Left renal cortex interstitium (tissue), 4 donors: Measurements from ENCODE around the gene ZBTB21. TPM values are rescaled to one million over a fixed set of nuclear protein-coding genes. Genes with fewer than 3 reads are reported as not detected.
"Not testable (repeated sequence)": the region's sequence is repeated elsewhere in the genome, so short reads cannot be mapped to it uniquely, and the experiment has no call there.

ENCODE experiments used
- DNase-seq, 4 donors: peaks; one replicate each; pipeline ENCODE4 v3.0.0-alpha.2; 2013; ENCODE audit warnings: low read depth in 4 of 4, low spot score in 2 of 4, missing footprints in 1 of 4
- polyA plus RNA-seq, 4 donors: library from polyadenylated mRNA; unstranded; fragments of 120-200 nt; gene quantifications; one replicate each; pipeline ENCODE4 v1.2.1, GENCODE V29; 2013; ENCODE audit not compliant: insufficient read length in 4 of 4

The ZBTB21 gene
- polyA plus RNA-seq, 4 donors, result 9.4 to 12.8 (median 10.0) TPM

- no peak for DNase-seq
Observed at GRCh38 chr21:41972511-41973205, 37.5 kb downstream of the ZBTB21 start.

DNA sequence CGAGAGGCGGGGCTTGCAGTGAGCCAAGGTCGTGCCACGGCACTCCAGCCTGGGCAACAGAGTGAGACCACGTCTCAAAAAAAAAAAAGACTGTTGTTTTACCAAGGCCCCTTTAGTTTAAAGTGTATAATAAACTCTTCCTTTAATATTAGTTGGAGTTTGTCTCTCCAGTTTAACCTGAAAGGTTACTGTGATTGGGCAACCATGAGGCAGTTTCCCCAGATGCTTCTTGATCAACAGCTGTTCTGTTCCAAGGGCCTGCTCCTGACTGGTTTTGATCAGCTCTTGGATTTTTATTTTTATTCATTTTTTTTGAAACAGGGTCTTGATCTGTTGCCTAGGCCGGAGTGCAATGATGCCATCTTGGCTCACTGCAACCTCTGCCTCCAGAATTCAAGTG, 38.3 kb downstream of the ZBTB21 start:
- no peak for DNase-seq

GRCh38 chr21:41970751-41971653, 39.2 kb downstream of the ZBTB21 start:
- DNase-seq, result no peak

DNA sequence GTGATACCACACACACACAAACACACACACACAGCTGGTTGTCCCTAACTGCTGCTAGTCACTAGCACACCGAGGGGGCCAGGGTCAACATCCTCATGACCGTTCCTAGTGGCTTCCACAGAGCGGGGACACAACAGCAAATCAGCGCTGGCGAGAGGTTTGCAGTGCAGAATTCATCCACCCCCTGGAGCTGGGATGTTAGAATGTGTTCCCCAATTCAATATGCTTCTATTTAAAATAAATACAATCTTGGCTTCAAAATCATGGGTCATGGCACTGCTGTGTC, 40.1 kb downstream of the ZBTB21 start:
- no peak for DNase-seq

DNA sequence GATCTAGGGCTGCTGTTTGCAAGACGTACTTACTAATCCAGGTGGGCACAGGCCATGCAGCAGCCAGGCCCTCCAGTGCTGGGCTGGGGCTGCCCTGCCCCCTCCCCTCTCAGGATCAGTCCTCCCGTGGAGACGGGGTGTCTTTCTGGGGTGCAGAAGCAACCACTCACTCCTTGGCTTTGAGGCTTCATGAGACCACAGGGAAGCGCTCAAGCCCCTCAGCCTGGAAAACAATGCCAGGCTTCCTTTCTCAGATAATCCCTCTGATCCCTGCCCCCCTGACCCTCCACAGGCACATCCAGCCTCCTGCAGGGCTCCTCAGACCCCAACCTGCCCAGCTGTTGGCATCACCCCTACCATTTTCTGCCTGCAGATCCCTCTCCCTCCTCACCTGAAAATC, 42.5 kb downstream of the ZBTB21 start:
- no peak for DNase-seq

GRCh38 chr21:41966872-41967621, 43.1 kb downstream of the ZBTB21 start:
- DNase-seq, result no peak

DNA sequence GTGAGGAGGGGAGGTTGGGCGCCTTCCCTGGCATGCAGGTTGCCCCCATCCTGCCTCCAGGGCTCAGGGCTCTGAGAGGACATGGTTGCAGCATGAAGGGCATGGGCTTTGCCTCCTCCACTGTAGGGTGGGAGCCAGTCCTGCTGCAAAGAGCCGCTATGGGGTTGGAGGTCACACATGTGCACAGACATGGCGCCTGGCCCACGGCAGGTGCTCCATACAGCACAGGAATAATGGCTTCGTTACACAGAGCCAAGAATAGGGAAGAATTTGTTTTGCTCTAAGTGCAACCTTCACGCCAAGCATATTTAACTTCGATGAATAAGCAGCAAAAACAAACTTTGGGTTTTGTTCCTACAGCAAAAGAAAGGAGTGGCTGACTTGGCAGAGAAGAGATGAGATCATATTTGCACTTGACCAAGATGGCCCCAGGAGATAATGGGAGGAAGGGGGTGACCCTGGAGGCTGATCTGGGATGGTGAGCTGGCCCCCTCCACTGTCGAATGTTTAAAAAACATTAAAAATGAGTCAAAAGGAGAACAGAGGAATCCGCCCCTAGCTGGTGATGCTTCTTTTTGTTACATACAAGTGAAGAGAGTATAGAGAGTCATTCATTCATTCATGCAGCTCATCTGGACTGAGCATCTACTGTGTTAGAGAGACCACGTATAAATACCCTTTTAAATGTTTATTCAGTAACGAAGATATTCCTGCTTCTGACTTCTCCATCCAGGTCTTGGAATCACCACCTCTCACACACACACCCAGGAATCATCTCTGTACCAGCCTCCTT, 43.9 kb downstream of the ZBTB21 start:
- no peak for DNase-seq

GRCh38 chr21:41965461-41966013, 44.6 kb downstream of the ZBTB21 start:
- no peak for DNase-seq

DNA sequence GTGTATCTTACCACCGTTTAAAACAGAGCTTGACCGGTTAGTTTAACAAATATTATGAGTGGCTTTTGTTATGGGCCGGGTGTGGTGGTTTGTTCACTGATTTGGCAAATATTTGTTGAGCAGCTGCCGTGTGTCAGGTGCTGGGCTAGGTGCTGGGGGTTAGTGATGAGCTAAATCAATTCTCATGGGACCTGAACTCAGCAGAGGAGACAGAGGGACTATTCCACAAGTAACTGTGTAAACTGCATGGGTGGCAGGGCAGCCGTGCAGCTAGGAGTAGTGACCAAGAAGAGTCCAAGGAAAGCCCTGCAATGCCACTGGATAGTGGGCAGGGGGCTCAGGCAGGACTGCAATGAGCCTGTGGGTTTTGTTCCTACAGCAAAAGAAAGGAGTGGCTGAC, 45.1 kb downstream of the ZBTB21 start:
- DNase-seq, result no peak

- no peak for DNase-seq
Observed at GRCh38 chr21:41964171-41964570, 46.0 kb downstream of the ZBTB21 start.

DNA sequence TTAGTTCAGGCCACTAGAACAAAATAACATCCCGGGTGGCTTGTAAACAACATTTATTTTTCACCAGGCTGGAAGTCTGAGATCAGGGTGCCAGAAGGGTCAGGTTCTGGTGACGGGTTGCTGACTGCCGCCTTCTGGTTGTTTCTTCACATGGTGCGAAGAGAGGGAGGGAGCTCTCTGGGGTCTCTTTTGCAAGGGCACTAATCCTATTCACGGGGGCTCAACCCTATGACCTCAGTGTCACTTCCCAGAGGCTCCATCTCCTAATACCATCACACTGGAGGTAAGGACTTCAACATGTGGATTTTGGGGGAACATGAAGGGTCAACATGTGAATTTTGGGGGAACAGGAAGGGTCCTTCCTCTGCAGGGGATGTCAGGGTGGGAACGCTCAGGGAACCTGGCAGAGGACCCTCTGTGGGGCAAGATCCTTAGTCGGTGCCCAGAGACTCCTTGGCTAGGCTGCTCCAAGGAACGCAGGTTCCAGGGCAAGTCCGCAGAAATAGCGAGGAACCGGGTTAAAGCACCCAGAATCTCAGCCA, 47.7 kb downstream of the ZBTB21 start:
- no peak for DNase-seq

GRCh38 chr21:41961753-41962152, 48.4 kb downstream of the ZBTB21 start:
- no peak for DNase-seq

GRCh38 chr21:41961282-41961701, 48.9 kb downstream of the ZBTB21 start:
- no peak for DNase-seq

DNA sequence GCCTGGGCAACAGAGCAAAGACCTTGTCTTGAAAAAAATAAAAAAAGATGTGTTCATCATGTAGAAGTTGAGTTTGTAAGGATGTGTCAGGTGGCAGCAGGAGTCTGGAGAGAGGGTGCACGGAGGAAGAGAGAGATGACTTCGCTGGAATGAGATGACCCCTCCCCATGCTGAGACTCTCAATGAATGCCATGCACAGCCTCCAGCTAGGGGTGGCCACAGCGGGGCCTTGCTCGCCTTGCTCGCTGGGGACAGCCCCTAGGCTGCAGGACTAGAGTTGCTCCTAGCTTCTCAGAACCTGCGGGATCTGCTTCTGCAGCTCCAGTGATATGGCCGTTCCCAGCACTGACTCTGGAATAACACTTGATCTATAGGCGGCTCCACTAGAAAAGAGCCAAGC, 49.8 kb downstream of the ZBTB21 start:
- no peak for DNase-seq

DNA sequence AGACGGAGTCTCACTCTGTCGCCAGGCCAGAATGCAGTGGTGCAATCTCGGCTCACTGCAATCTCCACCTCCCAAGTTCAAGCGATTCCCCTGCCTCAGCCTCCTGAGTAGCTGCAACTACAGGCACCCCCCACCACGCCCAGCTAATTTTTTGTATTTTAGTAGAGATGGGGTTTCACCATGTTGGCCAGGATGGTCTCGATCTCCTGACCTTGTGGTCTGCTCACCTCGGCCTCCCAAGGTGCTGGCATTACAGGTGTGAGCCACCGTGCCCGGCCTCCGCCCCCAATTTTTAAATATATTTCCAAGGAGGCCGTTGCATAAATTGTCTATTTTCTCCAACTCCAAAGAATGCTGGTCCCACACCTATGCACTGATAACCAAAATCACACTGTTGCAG, 50.5 kb downstream of the ZBTB21 start:
- DNase-seq, result not testable (repeated sequence)

GRCh38 chr21:41958886-41959563, 51.1 kb downstream of the ZBTB21 start:
- no peak for DNase-seq

GRCh38 chr21:41957991-41958766, 52.0 kb downstream of the ZBTB21 start:
- peak in 1 of 4 donors; percentile 65 for DNase-seq

- no peak for DNase-seq
Observed at GRCh38 chr21:41956926-41957729, 53.0 kb downstream of the ZBTB21 start.
